Testis (tissue), 3 donors: ENCODE results near the gene CMPK1. TPM values are rescaled to one million over a fixed set of nuclear protein-coding genes. Genes with fewer than 3 reads are reported as not detected.

ENCODE experiments used
- DNase-seq: peaks from one replicate; pipeline ENCODE4 v3.0.0-alpha.2; 2019
- H3K27ac ChIP-seq, 2 donors: fragments of 200-600 bp; sonication (generic); one replicate each; pipeline ENCODE4 v1.5.1; 2019
- H3K27me3 ChIP-seq: fragments of 200-600 bp; sonication (generic); one replicate; pipeline ENCODE4 v1.5.1; 2019
- H3K36me3 ChIP-seq: fragments of 200-600 bp; sonication (generic); one replicate; pipeline ENCODE4 v1.5.1; 2017; ENCODE audit warnings: low read depth; ENCODE audit errors: missing control alignments
- H3K4me1 ChIP-seq: fragments of 200-600 bp; sonication (generic); one replicate; pipeline ENCODE4 v1.5.1; 2019
- H3K4me3 ChIP-seq, 2 donors: fragments of 200-600 bp; sonication (generic); one replicate each; pipeline ENCODE4 v1.5.1; 2017 to 2019
- H3K9me3 ChIP-seq: fragments of 200-600 bp; sonication (generic); one replicate; pipeline ENCODE4 v1.5.1; 2017
- POLR2A ChIP-seq: fragments of 450-650 bp; IDR thresholded peaks from one replicate; pipeline ENCODE4 v1.6.1; 2017; ENCODE audit warnings: antibody characterized with exemption, mild to moderate bottlenecking, moderate library complexity
- WGBS, 2 donors: methylation state at CpG; one replicate each; pipeline ENCODE4 v1.1.5; 2018; 5-methylcytosine and 5-hydroxymethylcytosine counted together
- intact Hi-C: fragments of 100-400 bp; cut with DNase I; formaldehyde crosslinking; loops from one replicate; pipeline ENCODE4 v1.15.1; 2023; ENCODE audit warnings: low total_unique reads
- polyA plus RNA-seq: library from polyadenylated mRNA; stranded (reverse); fragments of 350-450 nt; fragmentation: Illumina TruSeq; extraction: RNeasy Lipid Tissue Mini Kit (QIAGEN cat#74804); gene quantifications from one replicate; pipeline ENCODE4 v1.2.3, GENCODE V29; 2014; ENCODE audit warnings: low read depth, low replicate concordance; ENCODE audit not compliant: insufficient read depth
- total RNA-seq, 2 donors: library from RNA; depleted of rRNA; stranded (reverse); fragments of >200 nt; gene quantifications; one replicate each; pipeline ENCODE4 v1.2.3, GENCODE V29; 2016
- TF ChIP-seq, protein P1 (sequence below), 3 experiments: fragments of 450-650 bp in 2 of 3; fragments of 200-600 bp in 1 of 3; sonication (generic) in 1 of 3; IDR thresholded peaks; one replicate each; pipeline ENCODE4 v1.5.1; 2016 to 2019; ENCODE audit warnings: antibody characterized with exemption in 3 of 3, mild to moderate bottlenecking in 2 of 3, moderate library complexity in 1 of 3

CMPK1 gene
- total and polyA plus RNA-seq, 3 donors from 2014 or later, result 35.1 to 37.0 (median 36.1) TPM

DNA sequence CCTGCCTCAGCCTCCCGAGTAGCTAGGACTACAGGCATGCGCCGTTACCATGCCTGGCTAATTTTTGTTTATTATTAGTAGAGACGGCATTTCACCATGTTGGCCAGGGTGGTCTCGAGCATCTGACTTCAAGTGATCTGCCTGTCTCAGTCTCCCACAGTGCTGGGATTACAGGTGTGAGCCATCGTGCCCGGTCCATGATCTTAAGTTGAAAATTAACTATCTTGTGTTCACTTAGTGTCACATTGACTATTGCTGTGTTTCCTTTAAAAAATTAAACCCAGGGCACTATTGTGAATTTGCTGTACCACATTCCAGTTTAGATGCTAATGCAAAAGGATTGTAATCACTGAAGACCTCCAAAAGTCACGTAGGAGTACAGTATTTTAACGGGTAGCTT is 14.1 kb downstream of the CMPK1 start:
- 93 to 98% methylated on average over 9 of the region's 9 CpGs for WGBS, 2 donors
- Histone ChIP-seq H3K4me3 (no peak overlapping the region), H3K27me3 (no peaks in the 10 kb centered on the region), H3K9me3 (no peaks in the 10 kb centered on the region), H3K27ac (no peak overlapping the region), H3K36me3 (no peaks in the 10 kb centered on the region), H3K4me1 (no peaks in the 10 kb centered on the region)
- TF ChIP-seq, protein P1, sequence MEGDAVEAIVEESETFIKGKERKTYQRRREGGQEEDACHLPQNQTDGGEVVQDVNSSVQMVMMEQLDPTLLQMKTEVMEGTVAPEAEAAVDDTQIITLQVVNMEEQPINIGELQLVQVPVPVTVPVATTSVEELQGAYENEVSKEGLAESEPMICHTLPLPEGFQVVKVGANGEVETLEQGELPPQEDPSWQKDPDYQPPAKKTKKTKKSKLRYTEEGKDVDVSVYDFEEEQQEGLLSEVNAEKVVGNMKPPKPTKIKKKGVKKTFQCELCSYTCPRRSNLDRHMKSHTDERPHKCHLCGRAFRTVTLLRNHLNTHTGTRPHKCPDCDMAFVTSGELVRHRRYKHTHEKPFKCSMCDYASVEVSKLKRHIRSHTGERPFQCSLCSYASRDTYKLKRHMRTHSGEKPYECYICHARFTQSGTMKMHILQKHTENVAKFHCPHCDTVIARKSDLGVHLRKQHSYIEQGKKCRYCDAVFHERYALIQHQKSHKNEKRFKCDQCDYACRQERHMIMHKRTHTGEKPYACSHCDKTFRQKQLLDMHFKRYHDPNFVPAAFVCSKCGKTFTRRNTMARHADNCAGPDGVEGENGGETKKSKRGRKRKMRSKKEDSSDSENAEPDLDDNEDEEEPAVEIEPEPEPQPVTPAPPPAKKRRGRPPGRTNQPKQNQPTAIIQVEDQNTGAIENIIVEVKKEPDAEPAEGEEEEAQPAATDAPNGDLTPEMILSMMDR (IDR thresholded peaks at IDR 0.05), result no peak
- TF ChIP-seq POLR2A, result no peak
- DNase-seq, result no peak
- intact Hi-C loops, result no loop called here

DNA sequence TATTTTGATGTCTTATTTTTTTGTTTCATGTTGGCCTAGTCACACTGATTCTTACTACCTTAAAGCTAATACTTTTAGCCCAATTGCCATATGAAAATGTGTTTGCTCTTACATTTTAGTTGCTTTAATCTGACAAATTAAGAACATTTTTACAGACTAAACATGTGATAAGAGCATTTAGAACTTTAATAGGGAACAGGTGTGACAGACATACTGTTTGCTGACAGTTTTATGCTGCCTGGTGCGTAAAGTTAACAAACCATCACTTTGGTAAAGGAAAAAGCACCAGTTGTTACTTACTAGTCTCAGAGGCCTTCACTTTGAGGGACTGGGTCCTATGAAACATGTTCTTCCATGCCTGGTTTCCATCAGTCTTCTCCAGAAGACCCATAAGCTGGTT is 14.7 kb downstream of the CMPK1 start:
- DNase-seq, result no peak
- no peaks in the 10 kb centered on the region for H3K9me3 ChIP-seq
- H3K4me3 ChIP-seq, result no peak overlapping the region
- no peaks in the 10 kb centered on the region for H3K4me1 ChIP-seq
- H3K27me3 ChIP-seq, result no peaks in the 10 kb centered on the region
- WGBS, 2 donors, result 89 to 92% methylated on average over 1 of the region's 1 CpG
- no peaks in the 10 kb centered on the region for H3K36me3 ChIP-seq
- no peak overlapping the region for H3K27ac ChIP-seq
- intact Hi-C loops, result no loop called here
- no peak for TF ChIP-seq POLR2A
- TF ChIP-seq, protein P1 (IDR thresholded peaks at IDR 0.05), result no peak

DNA sequence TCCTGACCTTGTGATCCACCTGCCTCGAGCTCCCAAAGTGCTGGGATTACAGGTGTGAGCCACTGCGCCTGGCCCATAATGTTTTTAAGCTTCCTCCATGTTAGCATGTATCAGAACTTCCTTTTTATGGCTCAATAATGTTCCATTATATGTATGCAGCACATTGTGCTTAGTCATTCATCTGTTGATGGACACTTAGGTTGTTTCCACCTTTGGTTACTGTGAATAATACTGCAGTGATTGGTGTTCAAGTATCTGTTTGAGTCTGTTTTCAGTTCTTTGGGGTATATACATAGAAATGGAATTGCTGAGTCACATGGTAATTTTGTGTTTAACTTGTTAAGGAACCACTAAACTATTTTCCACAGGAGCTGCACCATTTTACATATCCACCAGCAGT is 17.7 kb downstream of the CMPK1 start:
- no peak for DNase-seq
- 96 to 100% methylated on average over 2 of the region's 2 CpGs for WGBS, 2 donors
- Histone ChIP-seq H3K27ac (no peak overlapping the region), H3K36me3 (no peaks in the 10 kb centered on the region), H3K9me3 (no peaks in the 10 kb centered on the region), H3K4me1 (no peaks in the 10 kb centered on the region), H3K4me3 (no peak overlapping the region), H3K27me3 (no peaks in the 10 kb centered on the region)
- TF ChIP-seq POLR2A, result no peak
- TF ChIP-seq, protein P1 (IDR thresholded peaks at IDR 0.05), result no peak
- intact Hi-C loops, result no loop called here

DNA sequence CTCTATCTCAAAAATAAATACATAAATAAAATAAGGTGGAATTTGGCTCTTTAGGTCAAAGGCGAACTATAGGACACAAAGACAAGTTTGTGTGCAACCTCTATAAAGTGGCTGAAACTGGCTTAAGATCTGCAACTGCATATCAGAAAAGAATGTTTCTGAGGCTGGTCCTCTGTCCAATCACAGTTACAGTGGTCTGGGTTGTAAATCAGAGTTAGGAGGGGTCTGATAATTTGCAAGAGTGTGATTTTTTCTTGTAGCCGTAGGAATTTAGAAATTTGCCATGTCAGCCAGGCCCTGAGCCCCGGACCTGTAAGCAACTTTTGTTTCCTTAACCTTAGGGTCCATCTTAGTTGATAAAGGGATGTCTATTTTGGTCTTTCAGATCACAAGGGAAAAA is 27.8 kb downstream of the CMPK1 start:
- intact Hi-C loops, result no loop called here
- H3K36me3 ChIP-seq, result no peaks in the 10 kb centered on the region
- H3K9me3 ChIP-seq, result no peaks in the 10 kb centered on the region
- 59 to 60% methylated on average over 3 of the region's 3 CpGs for WGBS, 2 donors
- DNase-seq, result no peak
- H3K4me1 ChIP-seq, result no peaks in the 10 kb centered on the region
- H3K27ac ChIP-seq, result no peak overlapping the region
- no peak for TF ChIP-seq POLR2A
- TF ChIP-seq, protein P1 (IDR thresholded peaks at IDR 0.05), result no peak
- no peaks in the 10 kb centered on the region for H3K27me3 ChIP-seq
- no peak overlapping the region for H3K4me3 ChIP-seq

DNA sequence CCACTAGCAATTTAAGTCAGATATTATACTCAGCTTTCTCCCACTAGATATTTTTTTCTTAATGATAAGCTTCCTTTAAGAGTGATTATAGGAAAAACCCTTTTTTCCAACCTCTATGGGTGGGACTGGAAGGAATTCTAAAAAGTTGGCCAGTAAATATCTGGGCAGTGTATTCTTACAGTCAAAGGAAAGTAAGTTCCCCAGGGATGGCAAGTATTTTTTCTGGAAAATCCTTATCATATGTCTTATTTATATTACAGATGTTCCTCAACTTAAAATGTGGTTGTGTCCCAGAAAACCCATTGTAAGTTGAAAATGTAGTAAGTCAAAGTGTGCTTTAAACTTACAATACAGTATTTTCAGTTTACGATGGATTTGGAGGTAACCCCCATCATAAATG is 29.2 kb downstream of the CMPK1 start:
- Histone ChIP-seq H3K27me3 (no peaks in the 10 kb centered on the region), H3K4me1 (no peaks in the 10 kb centered on the region), H3K36me3 (no peaks in the 10 kb centered on the region), H3K4me3 (no peak overlapping the region), H3K9me3 (no peaks in the 10 kb centered on the region), H3K27ac (no peak overlapping the region)
- 89 to 91% methylated on average over 1 of the region's 1 CpG for WGBS, 2 donors
- TF ChIP-seq, protein P1 (IDR thresholded peaks at IDR 0.05), result no peak
- TF ChIP-seq POLR2A, result no peak
- intact Hi-C loops, result no loop called here
- no peak for DNase-seq
